OCI-LY7 (cell line): ENCODE data around the gene KDM1A. TPM values are rescaled to one million over a fixed set of nuclear protein-coding genes. Genes with fewer than 3 reads are reported as not detected.

ENCODE experiments used
- BruUV-seq: library from RNA; stranded (reverse); fragments of 400-500 nt; replicated peaks from 2 replicates; lab custom pipeline; 2021; lab: Mats Ljungman, UMichigan
- CTCF ChIA-PET: fragments of 300-600 bp; sonication (Branson Sonifier 250); formaldehyde crosslinking; loops from one replicate; lab custom pipeline; 2022; ENCODE audit warnings: antibody characterized with exemption; ENCODE audit not compliant: unreplicated experiment; lab: Charles Lee
- POLR2A ChIA-PET: fragments of 300-600 bp; sonication (Branson Sonifier 250); formaldehyde crosslinking; loops from one replicate; lab custom pipeline; 2022; ENCODE audit warnings: antibody characterized with exemption; lab: Charles Lee
- DNase-seq: peaks from one replicate; pipeline ENCODE4 v3.0.0-alpha.2; 2015; ENCODE audit warnings: low spot score
- H2AFZ ChIP-seq: fragments of 200-600 bp; sonication (generic), shearing (Covaris generic); 2 replicates; pipeline ENCODE4 v1.6.1; 2014; ENCODE audit warnings: mild to moderate bottlenecking, antibody characterized with exemption, low read length, moderate library complexity
- H3K27ac ChIP-seq: fragments of 200-600 bp; sonication (generic); 2 replicates; pipeline ENCODE4 v1.5.1; 2014; ENCODE audit warnings: mixed run types, low read depth, mild to moderate bottlenecking, moderate library complexity, low read length, inconsistent platforms; ENCODE audit not compliant: poor library complexity, severe bottlenecking
- H3K36me3 ChIP-seq: fragments of 200-600 bp; sonication (generic); 2 replicates; pipeline ENCODE4 v1.6.1; 2014; ENCODE audit warnings: mild to moderate bottlenecking, antibody characterized with exemption, low read length, moderate library complexity, mixed read lengths; ENCODE audit not compliant: insufficient read depth
- H3K4me1 ChIP-seq: fragments of 200-600 bp; sonication (generic); 2 replicates; pipeline ENCODE4 v1.5.1; 2014; ENCODE audit warnings: mild to moderate bottlenecking, low read length; ENCODE audit not compliant: insufficient read depth, poor library complexity, severe bottlenecking
- H3K4me2 ChIP-seq: fragments of 200-600 bp; sonication (generic); 2 replicates; pipeline ENCODE4 v1.6.1; 2014; ENCODE audit warnings: mild to moderate bottlenecking, low read length
- H3K4me3 ChIP-seq: fragments of 200-600 bp; sonication (generic); 2 replicates; pipeline ENCODE4 v1.5.1; 2014; ENCODE audit warnings: mild to moderate bottlenecking, low read depth, low read length; ENCODE audit not compliant: poor library complexity, severe bottlenecking
- H3K79me2 ChIP-seq: fragments of 200-600 bp; sonication (generic); 2 replicates; pipeline ENCODE4 v1.6.1; 2016; ENCODE audit warnings: low read depth, mild to moderate bottlenecking, low read length, moderate library complexity, mixed read lengths; ENCODE audit not compliant: insufficient read depth
- H3K9me2 ChIP-seq: fragments of 200-600 bp; sonication (generic); 2 replicates; pipeline ENCODE4 v1.6.1; 2016; ENCODE audit warnings: mild to moderate bottlenecking, low read length, mixed read lengths; ENCODE audit not compliant: insufficient read depth
- H3K9me3 ChIP-seq: fragments of 200-600 bp; sonication (generic); 2 replicates; pipeline ENCODE4 v1.6.1; 2014; ENCODE audit warnings: mild to moderate bottlenecking, mixed run types, low read length, mixed read lengths
- H4K20me1 ChIP-seq: fragments of 200-600 bp; sonication (generic); 2 replicates; pipeline ENCODE4 v1.6.1; 2014; ENCODE audit warnings: mild to moderate bottlenecking, antibody characterized with exemption, low read length, moderate library complexity, mixed read lengths; ENCODE audit not compliant: insufficient read depth
- CTCF ChIP-seq: fragments of 200-600 bp; sonication (generic); conservative IDR thresholded peaks from 2 replicates; pipeline ENCODE4 v1.5.1; 2014; ENCODE audit warnings: mild to moderate bottlenecking, antibody characterized with exemption, low read length, moderate library complexity, mixed read lengths
- EZH2phosphoT487 ChIP-seq: fragments of 200-600 bp; sonication (generic); IDR thresholded peaks from 2 replicates; pipeline ENCODE4 v1.6.1; 2018; ENCODE audit warnings: low read depth, borderline replicate concordance, mild to moderate bottlenecking, mixed run types, antibody characterized with exemption, low read length, moderate library complexity, mixed read lengths
- intact Hi-C: fragments of 100-400 bp; cut with micrococcal nuclease; formaldehyde crosslinking; loops from one replicate; pipeline ENCODE4 v1.10.0; 2022; ENCODE audit not compliant: unreplicated experiment
- total RNA-seq, 2 experiments: library from RNA; depleted of rRNA in 1 of 2; stranded (reverse); fragments of >200 nt in 1 of 2; shearing (Covaris generic) in 1 of 2; gene quantifications; 2 replicates each; pipeline ENCODE4 v1.2.3, GENCODE V29; 2014 to 2022

The KDM1A gene
- total RNA-seq, 2 experiments from 2014 or later = 88.8 to 95.5 TPM

- Histone ChIP-seq H3K79me2 (peaks cover 9% of the 10 kb centered on the region; the same call in 1 of the 2 replicates), H2AFZ (no peak overlapping the region), H3K36me3 (peaks cover 15% of the 10 kb centered on the region), H3K27ac (no peak overlapping the region), H3K9me3 (no peaks in the 10 kb centered on the region), H3K4me1 (peaks cover 17% of the 10 kb centered on the region), H3K4me3 (no peak overlapping the region), H4K20me1 (0 out of 2 replicates have a peak, but pooled peaks cover 8% of the 10 kb centered on the region), H3K4me2 (no peak overlapping the region), H3K9me2 (no peaks in the 10 kb centered on the region)
- ChIA-PET POLR2A (interaction anchor here (1.0 to 1.1 kb wide), 3 partner anchors 9 to 25 kb away, joined by 3 to 4 read pairs (median 3); no protein-coding TSS in a partner anchor), CTCF (interaction anchor here (1.2 kb wide), 1 partner anchor 10 kb away, joined by 3 read pairs; no protein-coding TSS in a partner anchor)
- no TSS peak for BruUV-seq
- DNase-seq = no peak
- intact Hi-C loops = no loop called here
- no peak for TF ChIP-seq EZH2phosphoT487
- TF ChIP-seq CTCF = no peak
Observed at GRCh38 chr1:23110391-23110790, 91.1 kb downstream of the KDM1A start.

GRCh38 chr1:23111600-23112535, 92.6 kb downstream of the KDM1A start:
- H3K36me3 ChIP-seq = peaks cover 15% of the 10 kb centered on the region
- H4K20me1 ChIP-seq = 0 out of 2 replicates have a peak, but pooled peaks cover 8% of the 10 kb centered on the region
- TF ChIP-seq EZH2phosphoT487 (no peak), CTCF (no peak)
- no peaks in the 10 kb centered on the region for H3K9me3 ChIP-seq
- H3K9me2 ChIP-seq = no peaks in the 10 kb centered on the region
- CTCF ChIA-PET = no interaction called here
- no TSS peak for BruUV-seq
- no peak overlapping the region for H3K27ac ChIP-seq
- intact Hi-C loops = no loop called here
- POLR2A ChIA-PET = interaction anchor here (0.6 to 1.0 kb wide), 3 partner anchors 9 to 84 kb away, joined by 3 to 5 read pairs (median 4); no protein-coding TSS in a partner anchor
- H2AFZ ChIP-seq = no peak overlapping the region
- no peak for DNase-seq
- H3K4me1 ChIP-seq = peaks cover 22% of the 10 kb centered on the region
- no peak overlapping the region for H3K4me3 ChIP-seq
- no peak overlapping the region for H3K4me2 ChIP-seq
- peaks cover 14% of the 10 kb centered on the region; the same call in 1 of the 2 replicates for H3K79me2 ChIP-seq
